Neural crest cell (in vitro differentiated cells): ENCODE results near the gene DROSHA. TPM values are rescaled to one million over a fixed set of nuclear protein-coding genes. Genes with fewer than 3 reads are reported as not detected.
"Not testable (repeated sequence)": the region's sequence is repeated elsewhere in the genome, so short reads cannot be mapped to it uniquely, and the experiment has no call there.

Experiments used
- DNase-seq: peaks from one replicate; pipeline ENCODE4 v3.0.0; 2021; ENCODE audit warnings: low read depth, mixed read lengths, low spot score
- H3K27ac Mint-ChIP-seq: one replicate; pipeline ENCODE4 v1.8.0; 2021; ENCODE audit warnings: mild to moderate bottlenecking, mixed read lengths; ENCODE audit not compliant: unreplicated experiment
- H3K27me3 Mint-ChIP-seq: 2 replicates; pipeline ENCODE4 v1.8.0; 2021; ENCODE audit warnings: low read depth, mild to moderate bottlenecking, mixed read lengths
- H3K36me3 Mint-ChIP-seq: 2 replicates; pipeline ENCODE4 v1.8.0; 2021; ENCODE audit warnings: low read depth, mild to moderate bottlenecking, mixed read lengths
- H3K4me1 Mint-ChIP-seq: 2 replicates; pipeline ENCODE4 v1.8.0; 2021; ENCODE audit warnings: mixed read lengths
- H3K4me3 Mint-ChIP-seq: one replicate; pipeline ENCODE4 v1.8.0; 2021; ENCODE audit warnings: mild to moderate bottlenecking, mixed read lengths
- H3K9me3 Mint-ChIP-seq: 2 replicates; pipeline ENCODE4 v1.8.0; 2021; ENCODE audit warnings: mixed read lengths
- CTCF ChIP-seq: fragments of 200-600 bp; sonication (generic); conservative IDR thresholded peaks from 2 replicates; pipeline ENCODE4 v1.5.0; 2021; ENCODE audit warnings: antibody characterized with exemption, mild to moderate bottlenecking
- total RNA-seq: library from RNA; stranded (reverse); gene quantifications from 2 replicates; pipeline ENCODE4 v1.2.1, GENCODE V29; 2021

The DROSHA gene
- total RNA-seq, 1 donor from 2014 or later = 116 TPM

- no peak overlapping the region for H3K27ac Mint-ChIP-seq
- peaks cover 12% of the 10 kb centered on the region for H3K36me3 Mint-ChIP-seq
- no peak overlapping the region for H3K4me3 Mint-ChIP-seq
- TF ChIP-seq CTCF = no peak
- H3K9me3 Mint-ChIP-seq = no peaks in the 10 kb centered on the region
- H3K4me1 Mint-ChIP-seq = no peaks in the 10 kb centered on the region
- DNase-seq = no peak
- H3K27me3 Mint-ChIP-seq = no peaks in the 10 kb centered on the region
Measured at GRCh38 chr5:31404325-31404724, 127.6 kb downstream of the DROSHA start.

- H3K9me3 Mint-ChIP-seq = no peaks in the 10 kb centered on the region
- H3K4me3 Mint-ChIP-seq = no peak overlapping the region
Measured at GRCh38 chr5:31401691-31402090, 130.2 kb downstream of the DROSHA start.

GRCh38 chr5:31397926-31398557 lies 133.9 kb downstream of the DROSHA start:
- Mint-ChIP-seq H3K4me3 (no peak overlapping the region), H3K27me3 (no peaks in the 10 kb centered on the region), H3K36me3 (peaks cover 2% of the 10 kb centered on the region), H3K4me1 (no peaks in the 10 kb centered on the region), H3K27ac (no peak overlapping the region), H3K9me3 (no peaks in the 10 kb centered on the region)
- no peak for DNase-seq
- no peak for TF ChIP-seq CTCF

More at GRCh38 chr5:31401691-31402090, 130.2 kb downstream of the DROSHA start:
- Mint-ChIP-seq H3K27ac (no peak overlapping the region), H3K27me3 (no peaks in the 10 kb centered on the region), H3K36me3 (peaks cover 5% of the 10 kb centered on the region), H3K4me1 (no peaks in the 10 kb centered on the region)
- no peak for TF ChIP-seq CTCF
- no peak for DNase-seq

- Mint-ChIP-seq H3K4me3 (no peak overlapping the region), H3K4me1 (no peaks in the 10 kb centered on the region), H3K36me3 (no peaks in the 10 kb centered on the region), H3K27me3 (no peaks in the 10 kb centered on the region), H3K27ac (no peak overlapping the region), H3K9me3 (no peaks in the 10 kb centered on the region)
- TF ChIP-seq CTCF = no peak
- no peak for DNase-seq
Measured at GRCh38 chr5:31396611-31397295, 135.1 kb downstream of the DROSHA start.

GRCh38 chr5:31395450-31396045 lies 136.3 kb downstream of the DROSHA start:
- H3K27me3 Mint-ChIP-seq, H3K27ac Mint-ChIP-seq, H3K9me3 Mint-ChIP-seq, H3K36me3 Mint-ChIP-seq, H3K4me3 Mint-ChIP-seq, H3K4me1 Mint-ChIP-seq, DNase-seq: not testable (repeated sequence)

GRCh38 chr5:31393126-31393525 lies 138.8 kb downstream of the DROSHA start:
- Mint-ChIP-seq H3K27ac (no peak overlapping the region), H3K9me3 (peaks cover 3% of the 10 kb centered on the region), H3K4me3 (no peak overlapping the region), H3K4me1 (peaks cover 4% of the 10 kb centered on the region), H3K36me3 (peaks cover 2% of the 10 kb centered on the region), H3K27me3 (no peaks in the 10 kb centered on the region)
- TF ChIP-seq CTCF = no peak
- DNase-seq = no peak
